IPS DF 6.9 (cell line): ENCODE data around the gene SLC10A1.

Experiments used
- DNase-seq: peaks from one replicate; pipeline ENCODE4 v3.0.0-alpha.2; 2013; ENCODE audit warnings: low read depth, low spot score
- H3K27ac ChIP-seq: one replicate; pipeline ENCODE4 v1.5.1; 2013; ENCODE audit warnings: low read length, control low read depth
- H3K27me3 ChIP-seq: 2 replicates; pipeline ENCODE4 v1.6.1; 2013; ENCODE audit warnings: mild to moderate bottlenecking, low read length; ENCODE audit not compliant: control insufficient read depth, insufficient read depth
- H3K36me3 ChIP-seq: 2 replicates; pipeline ENCODE4 v1.6.1; 2013; ENCODE audit warnings: low read length; ENCODE audit not compliant: control insufficient read depth, insufficient read depth
- H3K4me1 ChIP-seq: 2 replicates; pipeline ENCODE4 v1.6.1; 2013; ENCODE audit warnings: low read length; ENCODE audit not compliant: control insufficient read depth, insufficient read depth
- H3K4me3 ChIP-seq: 2 replicates; pipeline ENCODE4 v1.5.1; 2013; ENCODE audit warnings: mild to moderate bottlenecking, low read length
- H3K9me3 ChIP-seq: 2 replicates; pipeline ENCODE4 v1.6.1; 2013; ENCODE audit warnings: low read length, inconsistent platforms; ENCODE audit not compliant: control insufficient read depth, insufficient read depth
- WGBS: extraction: QIAGEN DNeasy Blood & Tissue Kit; methylation state at CpG from one replicate; pipeline ENCODE4 v1.1.7; 2013; ENCODE audit warnings: mixed read lengths, missing lambda C conversion rate; ENCODE audit not compliant: insufficient read length, insufficient coverage; 5-methylcytosine and 5-hydroxymethylcytosine counted together

Gene SLC10A1

DNA sequence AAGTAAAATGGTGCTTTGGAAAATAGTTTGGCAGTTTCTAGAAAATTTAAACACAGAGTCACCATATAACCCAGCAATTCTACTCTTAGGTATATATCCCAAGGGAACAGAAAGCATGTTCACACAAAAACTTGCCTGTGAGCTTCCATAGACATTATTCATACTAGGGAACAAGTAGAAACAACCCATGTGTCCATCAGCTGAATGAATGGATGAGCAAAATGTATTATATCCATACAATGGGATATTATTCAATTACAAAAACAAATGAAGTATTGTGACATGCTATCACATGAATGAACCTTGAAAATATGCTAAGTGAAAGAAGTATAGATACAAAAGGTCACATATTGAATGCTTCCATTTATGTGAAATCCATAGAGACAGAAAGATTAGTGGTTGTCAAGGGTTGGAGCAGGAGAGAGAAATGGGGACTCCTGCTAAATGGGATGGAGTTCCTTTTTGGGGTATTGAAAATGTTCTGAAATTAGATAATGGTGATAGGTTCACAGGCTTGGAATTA, 7.9 kb downstream of the SLC10A1 start:
- no peak for DNase-seq
- Histone ChIP-seq H3K36me3 (no peaks in the 10 kb centered on the region), H3K27me3 (no peaks in the 10 kb centered on the region)

DNA sequence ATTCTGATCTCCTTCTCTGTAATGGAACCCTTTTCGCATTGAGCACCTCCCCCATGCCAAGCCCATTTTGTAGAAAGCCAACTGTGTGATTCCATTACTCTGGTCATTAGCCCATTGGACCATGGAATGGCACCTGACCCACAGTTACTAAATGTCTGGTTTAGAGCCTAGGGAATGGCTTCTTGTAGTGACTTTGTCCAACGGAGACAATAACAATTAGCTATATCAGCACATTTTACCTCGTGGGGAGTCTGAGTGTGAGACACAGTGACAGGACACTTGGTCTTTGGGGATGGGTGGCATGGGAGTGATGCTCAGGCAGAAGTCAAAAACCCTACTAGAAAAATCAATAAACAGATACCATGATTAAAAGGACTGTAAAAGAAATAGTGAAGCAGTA, 10.4 kb downstream of the SLC10A1 start:
- Histone ChIP-seq H3K9me3 (no peaks in the 10 kb centered on the region), H3K27ac (no peak overlapping the region), H3K36me3 (no peaks in the 10 kb centered on the region), H3K27me3 (no peaks in the 10 kb centered on the region), H3K4me1 (no peaks in the 10 kb centered on the region), H3K4me3 (no peak overlapping the region)
- no CpG with 5 or more reads among the region's 3 CpGs for WGBS
- no peak for DNase-seq

More for the DNA sequence above, 7.9 kb downstream of the SLC10A1 start:
- Histone ChIP-seq H3K9me3 (no peaks in the 10 kb centered on the region), H3K4me1 (no peaks in the 10 kb centered on the region), H3K27ac (no peak overlapping the region), H3K4me3 (no peak overlapping the region)

DNA sequence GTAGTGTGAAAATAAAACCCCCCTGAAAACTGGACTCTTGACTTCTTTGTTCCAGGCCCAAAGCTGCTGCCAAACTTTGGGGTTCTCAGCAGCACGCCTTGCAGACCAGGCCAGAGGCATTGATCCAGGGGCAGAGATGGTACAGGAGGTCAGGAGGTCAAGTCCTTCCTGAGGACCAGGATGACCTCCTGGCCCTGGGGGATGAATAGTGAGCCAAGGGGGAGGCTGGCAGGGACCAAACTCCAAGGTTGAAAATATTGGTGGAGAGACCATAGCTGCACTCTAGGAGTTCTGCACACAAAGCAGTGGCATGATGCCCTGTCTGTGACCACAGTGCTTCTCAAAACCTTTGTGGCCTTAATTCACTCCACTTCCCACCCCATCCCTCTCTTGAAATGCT, 12.1 kb downstream of the SLC10A1 start:
- Histone ChIP-seq H3K27ac (no peak overlapping the region), H3K4me3 (no peak overlapping the region), H3K4me1 (no peaks in the 10 kb centered on the region), H3K36me3 (no peaks in the 10 kb centered on the region), H3K9me3 (no peaks in the 10 kb centered on the region), H3K27me3 (no peaks in the 10 kb centered on the region)
- no peak for DNase-seq
- no CpG with 5 or more reads among the region's 1 CpG for WGBS

DNA sequence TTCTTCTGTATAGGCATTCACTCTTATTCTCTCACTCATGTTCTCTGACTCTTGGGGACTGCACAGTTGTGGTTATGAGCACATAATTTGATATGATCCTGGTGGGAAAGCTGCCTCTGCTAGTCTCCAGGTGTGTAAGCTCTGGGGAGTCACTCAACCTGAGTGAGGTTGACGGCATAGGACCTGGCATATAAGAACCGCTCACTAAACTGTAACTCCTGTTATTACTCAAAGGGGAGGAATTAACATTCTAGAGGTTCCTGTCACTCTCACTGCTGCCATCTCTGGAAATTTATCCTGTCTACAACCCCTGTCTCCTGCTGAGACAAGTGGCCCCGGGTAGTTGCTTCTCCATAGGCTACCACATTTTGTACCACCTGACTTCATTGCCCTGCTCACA, 16.1 kb downstream of the SLC10A1 start:
- Histone ChIP-seq H3K4me1 (no peaks in the 10 kb centered on the region), H3K4me3 (no peak overlapping the region), H3K36me3 (peaks cover 4% of the 10 kb centered on the region; the same call in 1 of the 2 replicates), H3K9me3 (no peaks in the 10 kb centered on the region), H3K27ac (no peak overlapping the region), H3K27me3 (no peaks in the 10 kb centered on the region)
- WGBS = no CpG with 5 or more reads among the region's 3 CpGs
- DNase-seq = no peak

DNA sequence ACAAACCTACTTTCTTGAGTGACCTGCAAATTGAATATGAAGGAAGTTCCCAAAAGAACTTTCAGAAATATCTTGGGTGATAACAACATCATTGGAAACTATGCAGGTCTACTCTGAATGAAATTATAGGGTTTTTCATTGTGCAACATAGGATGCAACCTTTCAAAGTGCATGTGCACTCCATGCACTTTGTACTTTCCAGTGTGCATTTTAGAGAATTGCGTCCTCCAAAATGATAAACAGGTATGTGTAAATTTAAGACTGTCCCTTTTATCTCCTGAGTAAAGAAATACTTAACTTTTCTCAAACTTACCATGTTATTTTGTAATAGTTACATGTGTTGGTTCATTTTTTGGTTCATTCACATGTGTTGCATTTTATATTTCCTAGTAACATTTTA, 16.9 kb downstream of the SLC10A1 start:
- no peaks in the 10 kb centered on the region for H3K4me1 ChIP-seq
- no peak overlapping the region for H3K4me3 ChIP-seq
- DNase-seq = no peak
- WGBS = no CpG with 5 or more reads among the region's 1 CpG
- H3K36me3 ChIP-seq = peaks cover 4% of the 10 kb centered on the region; the same call in 1 of the 2 replicates
- H3K27me3 ChIP-seq = no peaks in the 10 kb centered on the region
- no peaks in the 10 kb centered on the region for H3K9me3 ChIP-seq
- no peak overlapping the region for H3K27ac ChIP-seq

DNA sequence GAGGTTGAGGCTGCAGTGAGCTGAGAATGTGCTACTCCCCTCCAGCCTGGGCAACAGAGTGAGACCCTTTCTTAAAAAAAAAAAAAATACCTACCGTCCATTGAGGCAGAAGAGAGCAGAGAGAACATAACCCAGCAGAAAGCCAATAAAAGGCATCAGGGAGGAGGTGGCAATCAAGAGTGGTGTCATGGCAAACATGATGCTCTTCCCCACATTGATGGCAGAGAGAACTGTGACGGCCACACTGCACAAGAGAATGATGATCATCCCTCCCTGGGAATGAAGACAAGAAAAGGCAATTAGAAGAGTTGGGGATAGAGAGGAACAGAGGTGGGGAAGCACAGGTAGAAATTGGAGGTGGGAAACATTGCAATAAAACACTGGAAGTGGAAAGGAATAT, 18.0 kb downstream of the SLC10A1 start:
- Histone ChIP-seq H3K27ac (no peak overlapping the region), H3K4me1 (no peaks in the 10 kb centered on the region), H3K4me3 (no peak overlapping the region), H3K9me3 (no peaks in the 10 kb centered on the region), H3K27me3 (no peaks in the 10 kb centered on the region), H3K36me3 (peaks cover 4% of the 10 kb centered on the region; the same call in 1 of the 2 replicates)
- DNase-seq = no peak
- WGBS = no CpG with 5 or more reads among the region's 2 CpGs

DNA sequence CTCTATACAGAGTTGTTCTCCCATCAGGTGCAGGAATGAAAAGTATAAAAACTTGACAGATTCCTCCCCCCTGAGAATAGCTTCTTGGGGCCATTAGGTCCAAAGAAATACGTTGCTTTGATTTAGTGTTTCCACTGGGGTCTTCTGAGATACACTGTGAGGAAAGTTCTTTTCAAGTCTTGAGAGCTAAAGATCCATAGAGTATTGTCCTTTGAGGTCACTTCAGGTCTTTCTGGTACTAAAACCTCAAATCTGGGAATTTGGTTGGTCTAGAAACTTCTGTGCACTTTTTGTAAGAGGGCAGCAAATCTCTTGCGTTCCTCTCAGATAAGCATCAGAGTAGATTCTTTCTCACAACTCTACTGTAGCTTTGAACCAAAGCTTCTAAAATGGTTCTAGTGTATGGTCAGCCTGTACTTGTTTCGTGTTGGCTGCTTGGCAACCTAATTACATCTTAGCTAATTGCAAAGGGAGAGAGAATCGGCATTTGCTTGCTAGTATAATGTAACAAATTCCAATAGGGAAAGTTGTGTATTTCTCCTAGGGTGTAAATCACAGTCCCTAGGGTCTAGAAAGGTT, 20.1 kb downstream of the SLC10A1 start:
- H3K36me3 ChIP-seq = peaks cover 10% of the 10 kb centered on the region; the same call in 1 of the 2 replicates
- H3K27ac ChIP-seq = no peak overlapping the region
- WGBS = no CpG with 5 or more reads among the region's 4 CpGs
- no peaks in the 10 kb centered on the region for H3K9me3 ChIP-seq
- DNase-seq = no peak
- no peaks in the 10 kb centered on the region for H3K27me3 ChIP-seq
- H3K4me3 ChIP-seq = no peak overlapping the region
- no peaks in the 10 kb centered on the region for H3K4me1 ChIP-seq

DNA sequence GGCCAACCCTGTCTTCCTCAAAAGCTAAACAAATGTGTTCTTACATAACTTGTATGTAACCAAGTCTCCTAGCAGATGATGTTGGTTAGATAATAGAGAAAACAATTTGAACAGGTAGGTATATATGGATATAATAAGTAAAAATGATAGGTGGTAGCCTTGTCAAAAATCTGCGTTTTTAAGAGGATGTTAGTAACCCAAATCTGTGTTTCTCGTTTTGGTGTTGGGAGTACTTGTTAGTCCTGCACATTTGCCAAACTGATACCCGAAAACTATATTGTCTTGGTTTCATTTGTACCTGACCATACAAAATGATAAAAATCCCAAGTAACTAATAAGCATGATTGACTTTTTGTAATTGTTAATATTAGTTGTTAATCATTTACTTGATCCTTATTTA, 22.0 kb downstream of the SLC10A1 start:
- Histone ChIP-seq H3K27ac (no peak overlapping the region), H3K4me3 (no peak overlapping the region), H3K27me3 (no peaks in the 10 kb centered on the region), H3K36me3 (peaks cover 21% of the 10 kb centered on the region), H3K4me1 (no peaks in the 10 kb centered on the region), H3K9me3 (no peaks in the 10 kb centered on the region)
- WGBS = 100% methylated on average over 1 of the region's 3 CpGs
- DNase-seq = no peak

DNA sequence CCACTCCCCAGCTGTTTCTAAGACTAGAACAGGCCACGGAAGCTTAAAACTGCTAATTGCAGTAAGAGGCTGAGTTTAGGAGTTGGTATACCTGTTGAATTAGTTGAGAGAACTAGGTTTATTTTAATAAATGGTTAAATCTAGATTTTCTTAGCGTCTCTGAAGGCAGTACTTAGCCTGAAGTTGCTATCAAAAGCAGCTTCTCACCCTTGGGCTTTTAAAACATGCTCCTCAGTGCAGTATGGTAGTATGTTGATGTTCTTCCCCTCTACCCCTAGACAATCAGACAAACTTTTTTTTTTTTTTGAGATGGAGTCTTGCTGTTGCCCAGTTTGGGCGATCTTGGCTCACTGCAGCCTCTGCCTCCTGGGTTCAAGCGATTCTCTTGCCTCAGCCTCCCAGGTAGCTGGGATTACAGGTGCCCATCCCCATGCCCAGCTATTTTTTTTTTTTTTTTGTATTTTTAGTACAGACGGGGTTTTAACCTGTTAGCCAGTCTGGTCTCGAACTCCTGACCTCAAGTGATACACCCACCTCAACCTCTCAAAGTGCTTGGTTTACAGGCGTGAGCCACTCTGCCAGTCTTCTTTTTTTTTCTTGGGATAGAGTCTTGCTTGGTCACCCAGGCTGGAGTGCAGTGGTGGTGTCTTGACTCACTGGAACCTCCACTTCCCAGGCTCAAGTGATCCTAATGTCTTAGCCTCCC, 23.3 kb downstream of the SLC10A1 start:
- peaks cover 30% of the 10 kb centered on the region for H3K36me3 ChIP-seq
- WGBS = no CpG with 5 or more reads among the region's 7 CpGs
- H3K4me3 ChIP-seq = no peak overlapping the region
- no peak overlapping the region for H3K27ac ChIP-seq
- no peaks in the 10 kb centered on the region for H3K4me1 ChIP-seq
- DNase-seq = no peak
- H3K27me3 ChIP-seq = no peaks in the 10 kb centered on the region
- H3K9me3 ChIP-seq = no peaks in the 10 kb centered on the region

DNA sequence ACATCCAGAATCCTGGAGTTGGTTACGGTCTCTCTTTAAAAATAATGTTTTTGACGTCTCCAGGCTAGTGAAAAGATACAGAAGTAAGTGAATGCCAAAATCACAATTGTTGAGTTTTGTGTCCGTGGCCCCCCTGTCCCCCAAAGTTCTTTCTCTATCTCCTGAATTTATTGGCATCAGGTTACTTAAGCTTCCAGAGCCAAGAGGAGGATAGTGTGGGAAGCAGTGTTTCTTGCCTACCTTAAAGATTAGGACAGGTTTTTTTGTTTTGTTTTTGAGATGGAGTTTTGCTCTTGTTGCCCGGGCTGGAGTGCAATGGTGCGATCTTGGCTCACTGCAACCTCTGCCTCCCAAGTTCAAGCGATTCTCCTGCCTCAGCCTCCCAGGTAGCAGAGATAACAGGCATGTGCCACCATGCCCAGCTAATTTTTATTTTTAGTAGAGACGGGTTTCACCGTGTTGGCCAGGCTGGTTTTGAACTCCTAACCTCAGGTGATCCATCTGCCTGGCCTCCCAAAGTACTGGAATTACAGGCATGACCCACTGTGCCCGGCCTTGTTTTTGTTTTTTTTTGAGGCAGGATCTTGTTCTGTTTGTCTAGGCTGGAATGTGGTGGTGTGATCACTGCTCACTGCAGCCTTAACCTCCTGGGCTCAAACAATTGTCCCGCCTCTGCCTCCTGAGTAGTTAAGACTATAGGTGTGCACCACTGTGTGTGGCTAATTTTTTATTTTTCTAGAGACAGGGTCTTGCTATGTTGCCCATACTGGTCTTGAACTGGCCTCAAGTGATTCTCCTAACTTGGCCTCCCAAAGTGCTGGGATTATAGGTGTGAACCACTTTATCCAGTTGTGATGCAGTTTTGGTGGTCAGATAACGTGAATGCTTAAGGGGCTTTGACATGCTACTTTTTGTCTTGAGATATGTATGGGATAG, 24.7 kb downstream of the SLC10A1 start:
- DNase-seq = no peak
- WGBS = no CpG with 5 or more reads among the region's 11 CpGs
- Histone ChIP-seq H3K27ac (no peak overlapping the region), H3K27me3 (no peaks in the 10 kb centered on the region), H3K4me1 (no peaks in the 10 kb centered on the region; the same call in 1 of the 2 replicates), H3K4me3 (no peak overlapping the region), H3K36me3 (peaks cover 32% of the 10 kb centered on the region), H3K9me3 (no peaks in the 10 kb centered on the region)
